MCF 10A (cell line): ENCODE results near the gene ARHGAP18. TPM values are rescaled to one million over a fixed set of nuclear protein-coding genes. Genes with fewer than 3 reads are reported as not detected.

Experiments
- BruUV-seq: library from RNA; stranded (reverse); fragments of 400-500 nt; replicated peaks from 2 replicates; lab custom pipeline; 2021; lab: Mats Ljungman, UMichigan
- CTCF ChIA-PET: fragments of 300-600 bp; sonication (Branson Sonifier 250); formaldehyde crosslinking; extraction: SDS; loops from one replicate; lab custom pipeline; 2021; ENCODE audit warnings: antibody characterized with exemption, inconsistent platforms; lab: Yijun Ruan, JAX
- POLR2A ChIA-PET: fragments of 300-600, 350-650 bp; sonication (Branson Sonifier 250); formaldehyde crosslinking; extraction: SDS; loops from one replicate; lab custom pipeline; 2020; ENCODE audit warnings: antibody characterized with exemption, inconsistent platforms; lab: Yijun Ruan, JAX
- DNase-seq: peaks from one replicate; pipeline ENCODE4 v3.0.0-alpha.2; 2018; ENCODE audit not compliant: unreplicated experiment
- H3K27ac Mint-ChIP-seq: one replicate; pipeline ENCODE4 v1.8.0; 2022; ENCODE audit warnings: mild to moderate bottlenecking, low read depth, mixed read lengths; ENCODE audit not compliant: unreplicated experiment
- H3K27me3 Mint-ChIP-seq: one replicate; pipeline ENCODE4 v1.8.0; 2022; ENCODE audit warnings: mixed read lengths; ENCODE audit not compliant: insufficient read depth, unreplicated experiment
- H3K36me3 Mint-ChIP-seq: one replicate; pipeline ENCODE4 v1.8.0; 2022; ENCODE audit warnings: mild to moderate bottlenecking, moderate library complexity, mixed read lengths; ENCODE audit not compliant: insufficient read depth, unreplicated experiment
- H3K4me1 Mint-ChIP-seq: one replicate; pipeline ENCODE4 v1.8.0; 2022; ENCODE audit warnings: mixed read lengths; ENCODE audit not compliant: insufficient read depth, unreplicated experiment
- H3K4me3 Mint-ChIP-seq: one replicate; pipeline ENCODE4 v1.8.0; 2022; ENCODE audit warnings: mild to moderate bottlenecking, moderate library complexity, mixed read lengths; ENCODE audit not compliant: unreplicated experiment
- H3K9me3 Mint-ChIP-seq: one replicate; pipeline ENCODE4 v1.8.0; 2022; ENCODE audit warnings: mixed read lengths; ENCODE audit not compliant: unreplicated experiment
- CTCF ChIP-seq: fragments of 200-600 bp; IDR thresholded peaks from one replicate; pipeline ENCODE4 v1.8.0; 2022; ENCODE audit warnings: antibody characterized with exemption, mild to moderate bottlenecking; ENCODE audit not compliant: unreplicated experiment
- intact Hi-C: fragments of 100-400 bp; cut with micrococcal nuclease; formaldehyde crosslinking; loops from 2 replicates; pipeline ENCODE4 v1.14.1; 2022
- total RNA-seq: library from RNA; stranded (reverse); gene quantifications from 2 replicates; pipeline ENCODE4 v1.2.3, GENCODE V29; 2022

Gene ARHGAP18
- total RNA-seq, 1 experiment from 2014 or later = 22.9 TPM

GRCh38 chr6:129632172-129632613, 77.8 kb downstream of the ARHGAP18 start:
- TF ChIP-seq CTCF = no peak
- H3K9me3 Mint-ChIP-seq = no peaks in the 10 kb centered on the region
- DNase-seq = no peak
- H3K4me3 Mint-ChIP-seq = no peak overlapping the region
- H3K27me3 Mint-ChIP-seq = no peaks in the 10 kb centered on the region
- BruUV-seq = no TSS peak
- intact Hi-C loops = no loop called here
- ChIA-PET CTCF (interaction anchor here (0.7 to 1.1 kb wide), 3 partner anchors 9 to 118 kb away, joined by 3 read pairs; no protein-coding TSS in a partner anchor), POLR2A (interaction anchor here (0.7 to 1.4 kb wide), 4 partner anchors 10 to 77 kb away, joined by 3 to 7 read pairs (median 4); no protein-coding TSS in a partner anchor)
- peaks cover 25% of the 10 kb centered on the region for H3K36me3 Mint-ChIP-seq
- H3K27ac Mint-ChIP-seq = peak overlapping the region; percentile 47
- peaks cover 26% of the 10 kb centered on the region for H3K4me1 Mint-ChIP-seq

GRCh38 chr6:129631070-129631469, 78.9 kb downstream of the ARHGAP18 start:
- CTCF ChIA-PET = interaction anchor here (0.9 to 1.3 kb wide), 2 partner anchors 12 to 33 kb away, joined by 3 to 4 read pairs; no protein-coding TSS in a partner anchor
- BruUV-seq = no TSS peak
- Mint-ChIP-seq H3K9me3 (no peaks in the 10 kb centered on the region), H3K4me1 (peaks cover 26% of the 10 kb centered on the region), H3K27ac (no peak overlapping the region), H3K36me3 (peaks cover 25% of the 10 kb centered on the region), H3K27me3 (no peaks in the 10 kb centered on the region), H3K4me3 (no peak overlapping the region)
- intact Hi-C loops = no loop called here
- POLR2A ChIA-PET = interaction anchor here (1.2 to 2.9 kb wide), 3 partner anchors 11 to 79 kb away, joined by 3 to 19 read pairs (median 4); partner anchors contain the start of gene ARHGAP18
- DNase-seq = no peak
- TF ChIP-seq CTCF = no peak

GRCh38 chr6:129630596-129630995, 79.4 kb downstream of the ARHGAP18 start:
- CTCF ChIA-PET = interaction anchor here (0.6 to 1.3 kb wide), 3 partner anchors 12 to 32 kb away, joined by 3 to 4 read pairs (median 4); no protein-coding TSS in a partner anchor
- no peaks in the 10 kb centered on the region for H3K27me3 Mint-ChIP-seq
- no peaks in the 10 kb centered on the region for H3K9me3 Mint-ChIP-seq
- no peak for DNase-seq
- H3K27ac Mint-ChIP-seq = no peak overlapping the region
- POLR2A ChIA-PET = interaction anchor here (0.7 to 2.9 kb wide), 3 partner anchors 12 to 79 kb away, joined by 3 to 19 read pairs (median 4); partner anchors contain the start of gene ARHGAP18
- H3K4me3 Mint-ChIP-seq = no peak overlapping the region
- no peak for TF ChIP-seq CTCF
- intact Hi-C loops = no loop called here
- H3K36me3 Mint-ChIP-seq = peaks cover 25% of the 10 kb centered on the region
- peaks cover 21% of the 10 kb centered on the region for H3K4me1 Mint-ChIP-seq
- BruUV-seq = no TSS peak

GRCh38 chr6:129628101-129628815, 81.7 kb downstream of the ARHGAP18 start:
- Mint-ChIP-seq H3K27me3 (no peaks in the 10 kb centered on the region), H3K9me3 (no peaks in the 10 kb centered on the region), H3K27ac (no peak overlapping the region), H3K4me1 (peaks cover 23% of the 10 kb centered on the region), H3K4me3 (no peak overlapping the region), H3K36me3 (peaks cover 21% of the 10 kb centered on the region)
- ChIA-PET POLR2A (interaction anchor here (0.7 to 2.9 kb wide), 4 partner anchors 10 to 81 kb away, joined by 3 to 19 read pairs (median 3); partner anchors contain the start of gene ARHGAP18), CTCF (no interaction called here)
- no TSS peak for BruUV-seq
- no peak for DNase-seq
- intact Hi-C loops = no loop called here
- no peak for TF ChIP-seq CTCF
